K562 (cell line): ENCODE results near the gene DCPS. TPM values are rescaled to one million over a fixed set of nuclear protein-coding genes. Genes with fewer than 3 reads are reported as not detected.

Experiments
- ATAC-seq: fragments of 200-7000 bp; cut with Tn5 transposase; 3 replicates; pipeline ENCODE4 v1.9.1; 2020; ENCODE audit warnings: moderate library complexity
- BruUV-seq: library from RNA; stranded (reverse); fragments of 400-500 nt; replicated peaks from 2 replicates; lab custom pipeline; 2021; lab: Mats Ljungman, UMichigan
- CTCF ChIA-PET: fragments of 300-600 bp; formaldehyde crosslinking; extraction: SDS; loops from one replicate; lab custom pipeline; 2021; ENCODE audit warnings: low intra/inter-chr PET ratio; lab: Yijun Ruan, JAX
- POLR2A ChIA-PET: fragments of 300-600, 350-650 bp; sonication (Branson Sonifier 250); formaldehyde crosslinking; extraction: SDS; loops from one replicate; lab custom pipeline; 2021; ENCODE audit warnings: antibody characterized with exemption, inconsistent platforms; lab: Yijun Ruan, JAX
- DNase-seq, 4 experiments: peaks; one replicate each; pipeline versions ENCODE4 v3.0.0 to v3.0.0-alpha.2; 2011 to 2018; ENCODE audit warnings: low spot score in 3 of 4, mixed read lengths in 3 of 4; ENCODE audit errors: extremely low read depth in 1 of 4
- FAIRE-seq: peaks from 2 replicates; lab custom pipeline; 2011; peaks lifted over from hg19 to GRCh38; lab: Jason Lieb, UNC
- H2AFZ ChIP-seq: 2 replicates; pipeline ENCODE4 v1.6.0; 2011; ENCODE audit warnings: low read depth, low read length, control low read depth, inconsistent platforms
- H3K27ac ChIP-seq: fragments of 200-600 bp; 3 replicates; pipeline ENCODE4 v1.8.0; 2011; ENCODE audit warnings: low read depth, mild to moderate bottlenecking, control low read depth, inconsistent platforms, low read length, moderate library complexity, mixed read lengths; ENCODE audit errors: extremely low read depth
- H3K27me3 ChIP-seq, 2 experiments: fragments of 300-600 bp in 1 of 2; 2 replicates in 1 of 2; 3 replicates in 1 of 2; pipeline versions ENCODE4 v1.6.0 to v1.8.0; 2011; ENCODE audit warnings: inconsistent platforms in 2 of 2, low read length in 2 of 2, mild to moderate bottlenecking in 1 of 2, mixed read lengths in 1 of 2, moderate library complexity in 1 of 2; ENCODE audit not compliant: control insufficient read depth in 2 of 2, insufficient read depth in 2 of 2
- H3K36me3 ChIP-seq: fragments of 300-600 bp; 3 replicates; pipeline ENCODE4 v1.8.0; 2011; ENCODE audit warnings: mild to moderate bottlenecking, low read length, inconsistent platforms; ENCODE audit not compliant: control insufficient read depth, insufficient read depth
- H3K4me1 ChIP-seq, 2 experiments: fragments of 200-600 bp in 1 of 2; replicated peaks in 1 of 2; 2 replicates in 1 of 2; 3 replicates in 1 of 2; pipeline versions ENCODE4 v1.5.1 to v1.8.0; 2011; ENCODE audit warnings: inconsistent platforms in 2 of 2, low read length in 2 of 2, mild to moderate bottlenecking in 1 of 2, mixed read lengths in 1 of 2, moderate library complexity in 1 of 2; ENCODE audit not compliant: control insufficient read depth in 2 of 2, insufficient read depth in 2 of 2
- H3K4me2 ChIP-seq: 2 replicates; pipeline ENCODE4 v1.6.1; 2011; ENCODE audit warnings: low read length, control low read depth, inconsistent platforms, mixed read lengths; ENCODE audit not compliant: insufficient read depth
- H3K4me3 ChIP-seq: fragments of 200-600 bp; sonication (generic), shearing (Covaris generic); 2 replicates; pipeline ENCODE4 v1.5.1; 2016; ENCODE audit warnings: control low read depth, inconsistent platforms
- H3K79me2 ChIP-seq: fragments of 200-600 bp; 3 replicates; pipeline ENCODE4 v1.8.0; 2011; ENCODE audit warnings: low read length, inconsistent platforms; ENCODE audit not compliant: control insufficient read depth, insufficient read depth
- H3K9ac ChIP-seq, 2 experiments: 2 replicates each; pipeline versions ENCODE4 v1.6.0 to v1.6.1; 2011; ENCODE audit warnings: low read depth in 2 of 2, low read length in 2 of 2, control low read depth in 1 of 2, inconsistent platforms in 1 of 2, mild to moderate bottlenecking in 1 of 2, mixed read lengths in 1 of 2; ENCODE audit not compliant: insufficient read depth in 1 of 2
- H3K9me1 ChIP-seq: one replicate; pipeline ENCODE4 v1.6.0; 2011; ENCODE audit warnings: inconsistent platforms, mild to moderate bottlenecking, low read length, moderate library complexity; ENCODE audit not compliant: control insufficient read depth, insufficient read depth
- H3K9me3 ChIP-seq: replicated peaks from 2 replicates; pipeline ENCODE4 v1.5.1; 2011; ENCODE audit warnings: low read depth, low read length, inconsistent platforms; ENCODE audit not compliant: control insufficient read depth, insufficient read depth
- H4K20me1 ChIP-seq: replicated peaks from 2 replicates; pipeline ENCODE4 v1.6.1; 2011; ENCODE audit warnings: low read length, inconsistent platforms, mixed read lengths; ENCODE audit not compliant: control insufficient read depth, insufficient read depth
- GTF2F1 ChIP-seq: IDR thresholded peaks from 2 replicates; pipeline ENCODE4 v1.6.1; 2011; ENCODE audit warnings: low read depth, low read length, improper control_type of control experiment
- HNRNPK ChIP-seq: fragments of 200-400 bp; formaldehyde crosslinking; IDR thresholded peaks from one replicate; pipeline ENCODE4 v1.6.1; 2018; ENCODE audit warnings: mild to moderate bottlenecking, low read depth, low read length; ENCODE audit not compliant: poor library complexity, severe bottlenecking
- ZNF785 ChIP-seq: fragments of 250-450 bp; sonication (Bioruptor Pico); IDR thresholded peaks from 2 replicates; pipeline ENCODE4 v1.4.0; 2020; ENCODE audit warnings: mild to moderate bottlenecking
- WGBS: fragments of 100-300 bp; shearing (Covaris generic); methylation state at CpG from one replicate; pipeline ENCODE4 v1.1.6; 2016; ENCODE audit warnings: low coverage, mixed read lengths; ENCODE audit not compliant: insufficient coverage; ENCODE audit errors: missing lambda C conversion rate; 5-methylcytosine and 5-hydroxymethylcytosine counted together
- in situ Hi-C: fragments of 300-500 bp; cut with MboI; formaldehyde crosslinking; loops from 4 replicates; pipeline ENCODE4 v1.15.0; 2018; ENCODE audit warnings: inconsistent platforms, mixed read lengths
- intact Hi-C: fragments of 100-400 bp; cut with micrococcal nuclease; formaldehyde crosslinking; loops from 2 replicates; pipeline ENCODE4 v1.14.2; 2022
- polyA plus RNA-seq, 8 experiments: library from polyadenylated mRNA; depleted of rRNA in 4 of 8; stranded (reverse) in 5 of 8; unstranded in 3 of 8; fragments of >200 nt; fragmentation: Nextera tagmentation in 2 of 8; fragmentation: Illumina TruSeq in 1 of 8; extraction: Ambion mirVana in 2 of 8; extraction: Trizol in 1 of 8; gene quantifications; 2 replicates each; pipeline versions ENCODE4 v1.2.1 to v1.2.3, GENCODE V29; 2011 to 2014; ENCODE audit warnings: inconsistent platforms in 1 of 8, missing spikeins in 1 of 8
- total RNA-seq, 7 experiments: library from RNA; depleted of rRNA in 6 of 7; stranded (reverse); fragments of >200 nt in 6 of 7; fragmentation: Illumina TruSeq in 2 of 7; extraction: Trizol in 2 of 7; gene quantifications; 2 replicates each; pipeline versions ENCODE4 v1.2.1 to v1.2.3, GENCODE V29; 2011 to 2021; ENCODE audit warnings: low replicate concordance in 1 of 7
- TF ChIP-seq, protein P1 (sequence below): fragments of 250-450 bp; sonication (Bioruptor Pico); IDR thresholded peaks from 2 replicates; pipeline ENCODE4 v1.5.0; 2021; ENCODE audit warnings: mild to moderate bottlenecking, borderline replicate concordance

DCPS gene
- total and polyA plus RNA-seq, 9 of the 15 experiments (the other 6 are each of a cell fraction or from before 2014, with no cell fraction given): 8.7 to 38.1 (median 17.9) TPM

DNA sequence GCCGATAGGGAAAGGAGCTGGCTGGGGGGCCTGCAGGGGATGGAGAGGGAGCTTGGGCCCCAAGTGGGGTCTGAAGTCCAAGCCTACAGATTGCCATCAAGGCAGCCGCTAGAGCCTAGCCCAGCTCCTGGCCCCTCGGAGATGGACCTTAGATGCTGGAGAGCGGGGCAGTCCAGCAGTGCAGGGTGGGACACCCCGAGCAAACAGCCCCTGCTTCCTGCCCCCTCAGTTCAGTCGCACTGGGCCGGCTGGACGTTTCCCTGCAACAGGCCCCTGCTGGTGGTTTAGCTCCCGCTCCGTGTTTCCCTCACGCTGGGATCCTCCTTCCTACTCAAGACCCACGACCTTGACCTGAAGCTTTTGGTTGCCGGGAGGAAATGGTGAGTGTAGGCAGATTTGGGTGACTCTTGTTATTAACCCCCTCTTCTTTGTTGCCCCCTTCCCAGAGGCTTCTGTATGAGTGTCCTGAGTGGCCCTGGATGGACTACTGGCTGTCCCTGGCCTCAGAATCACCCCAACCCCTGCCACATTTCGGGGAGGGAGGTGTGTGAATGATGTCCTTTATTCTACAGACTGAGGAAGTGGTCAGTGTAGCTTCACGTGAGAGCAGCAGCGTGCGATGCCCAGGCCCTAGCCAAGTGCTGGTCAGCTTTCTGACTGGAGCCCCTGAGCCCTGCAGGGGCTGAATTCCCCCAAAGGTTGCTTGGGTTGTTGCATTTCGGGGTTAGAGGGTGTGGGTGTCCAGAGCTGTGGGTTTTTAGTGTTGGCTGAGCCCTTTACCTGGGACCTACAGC lies 54.3 kb downstream of the DCPS start:
- no TSS peak for BruUV-seq
- H3K27me3 ChIP-seq: no peaks in the 10 kb centered on the region
- peaks cover 4% of the 10 kb centered on the region; the same call in 2 of the 3 replicates for H3K36me3 ChIP-seq
- H3K4me3 ChIP-seq: no peak overlapping the region
- peaks cover 20 to 43% of the 10 kb centered on the region in 2 experiments; a peak in 4 of 5 replicates for H3K4me1 ChIP-seq
- 71% methylated on average over 18 of the region's 18 CpGs for WGBS
- ChIA-PET CTCF (interaction anchor here (2.4 kb wide), 1 partner anchor 48 kb away, joined by 9 read pairs; no protein-coding TSS in a partner anchor), POLR2A (interaction anchor here (0.6 to 1.9 kb wide), 6 partner anchors 8 to 47 kb away, joined by 3 to 7 read pairs (median 3); no protein-coding TSS in a partner anchor)
- no peak for FAIRE-seq
- intact Hi-C loops (no loop called here), in situ Hi-C loops (no loop called here)
- no peak overlapping the region for H3K27ac ChIP-seq
- peaks cover 8% of the 10 kb centered on the region; the same call in 1 of the 2 replicates for H4K20me1 ChIP-seq
- no peaks in the 10 kb centered on the region for H3K9me3 ChIP-seq
- H3K4me2 ChIP-seq: no peak overlapping the region
- no peak for ATAC-seq
- TF ChIP-seq ZNF785 (CRISPR knock-in tag) (no peak), GTF2F1 (no peak), HNRNPK (no peak)
- TF ChIP-seq, protein P1, sequence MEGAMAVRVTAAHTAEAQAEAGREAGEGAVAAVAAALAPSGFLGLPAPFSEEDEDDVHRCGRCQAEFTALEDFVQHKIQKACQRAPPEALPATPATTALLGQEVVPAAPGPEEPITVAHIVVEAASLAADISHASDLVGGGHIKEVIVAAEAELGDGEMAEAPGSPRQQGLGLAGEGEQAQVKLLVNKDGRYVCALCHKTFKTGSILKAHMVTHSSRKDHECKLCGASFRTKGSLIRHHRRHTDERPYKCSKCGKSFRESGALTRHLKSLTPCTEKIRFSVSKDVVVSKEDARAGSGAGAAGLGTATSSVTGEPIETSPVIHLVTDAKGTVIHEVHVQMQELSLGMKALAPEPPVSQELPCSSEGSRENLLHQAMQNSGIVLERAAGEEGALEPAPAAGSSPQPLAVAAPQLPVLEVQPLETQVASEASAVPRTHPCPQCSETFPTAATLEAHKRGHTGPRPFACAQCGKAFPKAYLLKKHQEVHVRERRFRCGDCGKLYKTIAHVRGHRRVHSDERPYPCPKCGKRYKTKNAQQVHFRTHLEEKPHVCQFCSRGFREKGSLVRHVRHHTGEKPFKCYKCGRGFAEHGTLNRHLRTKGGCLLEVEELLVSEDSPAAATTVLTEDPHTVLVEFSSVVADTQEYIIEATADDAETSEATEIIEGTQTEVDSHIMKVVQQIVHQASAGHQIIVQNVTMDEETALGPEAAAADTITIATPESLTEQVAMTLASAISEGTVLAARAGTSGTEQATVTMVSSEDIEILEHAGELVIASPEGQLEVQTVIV: no peak
- peaks cover 26% of the 10 kb centered on the region for H3K79me2 ChIP-seq
- peak overlapping the region in 1 of 2 experiments; percentile 8; a peak in 2 of 4 replicates for H3K9ac ChIP-seq
- no peaks in the 10 kb centered on the region for H3K9me1 ChIP-seq
- no peak overlapping the region for H2AFZ ChIP-seq
- no peak for DNase-seq
